ENCODE data around the gene GOLGA6B.
"Not testable (repeated sequence)": the region's sequence is repeated elsewhere in the genome, so short reads cannot be mapped to it uniquely, and the experiment has no call there.

GOLGA6B gene

GRCh38 chr15:72656014-72656413 lies 1.5 kb downstream of the GOLGA6B start:
- H3K4me3 ChIP-seq (ENCODE audit: insufficient read depth in 1 of 2, low read depth in 1 of 2, low read length in 2 of 2); H2AFZ ChIP-seq (ENCODE audit: low read depth, low read length); H3K36me3 ChIP-seq (ENCODE audit: control insufficient read depth in 1 of 2, insufficient read depth in 2 of 2, low read depth in 1 of 2, low read length in 2 of 2); H2BK120ac ChIP-seq (ENCODE audit: low read depth, low read length); H2BK12ac ChIP-seq (ENCODE audit: low read length in 2 of 2); H2AK5ac ChIP-seq (ENCODE audit: low read length, severe bottlenecking); H3K18ac ChIP-seq (ENCODE audit: low read depth in 1 of 2, low read length in 2 of 2); H3K79me1 ChIP-seq (replicated peaks; ENCODE audit: low read length, poor library complexity, severe bottlenecking); H3K23ac ChIP-seq (ENCODE audit: low read length in 2 of 2); H2BK15ac ChIP-seq (ENCODE audit: low read depth, poor library complexity, severe bottlenecking); H3K4ac ChIP-seq (ENCODE audit: low read depth in 1 of 2, low read length in 2 of 2); H3K4me1 ChIP-seq (ENCODE audit: control insufficient read depth, insufficient read depth, low read depth, low read length); H4K8ac ChIP-seq (ENCODE audit: low read length); H3K9ac ChIP-seq (ENCODE audit: low read length); H3K14ac ChIP-seq (ENCODE audit: low read length in 2 of 2); H3K4me2 ChIP-seq (ENCODE audit: low read length, poor library complexity, severe bottlenecking); H3K9me3 ChIP-seq (ENCODE audit: control insufficient read depth, low read length); H3K27ac ChIP-seq (ENCODE audit: low read length, poor library complexity, severe bottlenecking); DNase-seq; H2BK5ac ChIP-seq (ENCODE audit: low read depth, low read length, poor library complexity, severe bottlenecking); H4K91ac ChIP-seq (ENCODE audit: low read length); H3K27me3 ChIP-seq (ENCODE audit: control insufficient read depth in 1 of 2, insufficient read depth in 1 of 2, low read length in 2 of 2): not testable (repeated sequence)
- WGBS = no CpG with 5 or more reads among the region's 3 CpGs

GRCh38 chr15:72661081-72661480 lies 6.6 kb downstream of the GOLGA6B start:
- not testable (repeated sequence) for H3K9ac ChIP-seq (ENCODE audit: low read length); H3K4me1 ChIP-seq (ENCODE audit: control insufficient read depth, insufficient read depth, low read depth, low read length); H3K18ac ChIP-seq (ENCODE audit: low read depth in 1 of 2, low read length in 2 of 2); H2AFZ ChIP-seq (ENCODE audit: low read depth, low read length); H4K91ac ChIP-seq (ENCODE audit: low read length); H4K8ac ChIP-seq (ENCODE audit: low read length); H2BK120ac ChIP-seq (ENCODE audit: low read depth, low read length); H3K4me2 ChIP-seq (ENCODE audit: low read length, poor library complexity, severe bottlenecking); H3K4me3 ChIP-seq (ENCODE audit: insufficient read depth in 1 of 2, low read depth in 1 of 2, low read length in 2 of 2); H3K4ac ChIP-seq (ENCODE audit: low read depth in 1 of 2, low read length in 2 of 2); H2BK15ac ChIP-seq (ENCODE audit: low read depth, poor library complexity, severe bottlenecking); H3K14ac ChIP-seq (ENCODE audit: low read length in 2 of 2); H3K27ac ChIP-seq (ENCODE audit: low read length, poor library complexity, severe bottlenecking); H3K36me3 ChIP-seq (ENCODE audit: control insufficient read depth in 1 of 2, insufficient read depth in 2 of 2, low read depth in 1 of 2, low read length in 2 of 2); H3K27me3 ChIP-seq (ENCODE audit: control insufficient read depth in 1 of 2, insufficient read depth in 1 of 2, low read length in 2 of 2); DNase-seq; H3K9me3 ChIP-seq (ENCODE audit: control insufficient read depth, low read length); H2BK12ac ChIP-seq (ENCODE audit: low read length in 2 of 2); H3K23ac ChIP-seq (ENCODE audit: low read length in 2 of 2); H2BK5ac ChIP-seq (ENCODE audit: low read depth, low read length, poor library complexity, severe bottlenecking); H2AK5ac ChIP-seq (ENCODE audit: low read length, severe bottlenecking); H3K79me1 ChIP-seq (replicated peaks; ENCODE audit: low read length, poor library complexity, severe bottlenecking)
- WGBS = no CpG with 5 or more reads among the region's 10 CpGs

- not testable (repeated sequence) for H4K91ac ChIP-seq (ENCODE audit: low read length); H3K4me2 ChIP-seq (ENCODE audit: low read length, poor library complexity, severe bottlenecking); H3K9me3 ChIP-seq (ENCODE audit: control insufficient read depth, low read length); DNase-seq; H3K79me1 ChIP-seq (replicated peaks; ENCODE audit: low read length, poor library complexity, severe bottlenecking); H2BK120ac ChIP-seq (ENCODE audit: low read depth, low read length); H3K4me3 ChIP-seq (ENCODE audit: insufficient read depth in 1 of 2, low read depth in 1 of 2, low read length in 2 of 2); H4K8ac ChIP-seq (ENCODE audit: low read length); H2AFZ ChIP-seq (ENCODE audit: low read depth, low read length); H2BK5ac ChIP-seq (ENCODE audit: low read depth, low read length, poor library complexity, severe bottlenecking); H3K27ac ChIP-seq (ENCODE audit: low read length, poor library complexity, severe bottlenecking); H3K36me3 ChIP-seq (ENCODE audit: control insufficient read depth in 1 of 2, insufficient read depth in 2 of 2, low read depth in 1 of 2, low read length in 2 of 2); H3K23ac ChIP-seq (ENCODE audit: low read length in 2 of 2); H2BK12ac ChIP-seq (ENCODE audit: low read length in 2 of 2); H3K4ac ChIP-seq (ENCODE audit: low read depth in 1 of 2, low read length in 2 of 2); H2AK5ac ChIP-seq (ENCODE audit: low read length, severe bottlenecking); H3K4me1 ChIP-seq (ENCODE audit: control insufficient read depth, insufficient read depth, low read depth, low read length); H3K18ac ChIP-seq (ENCODE audit: low read depth in 1 of 2, low read length in 2 of 2); H3K14ac ChIP-seq (ENCODE audit: low read length in 2 of 2); H3K9ac ChIP-seq (ENCODE audit: low read length); H3K27me3 ChIP-seq (ENCODE audit: control insufficient read depth in 1 of 2, insufficient read depth in 1 of 2, low read length in 2 of 2); H2BK15ac ChIP-seq (ENCODE audit: low read depth, poor library complexity, severe bottlenecking)
- WGBS = 65% methylated on average over 2 of the region's 8 CpGs
Observed at GRCh38 chr15:72663931-72664330, 9.4 kb downstream of the GOLGA6B start.

DNA sequence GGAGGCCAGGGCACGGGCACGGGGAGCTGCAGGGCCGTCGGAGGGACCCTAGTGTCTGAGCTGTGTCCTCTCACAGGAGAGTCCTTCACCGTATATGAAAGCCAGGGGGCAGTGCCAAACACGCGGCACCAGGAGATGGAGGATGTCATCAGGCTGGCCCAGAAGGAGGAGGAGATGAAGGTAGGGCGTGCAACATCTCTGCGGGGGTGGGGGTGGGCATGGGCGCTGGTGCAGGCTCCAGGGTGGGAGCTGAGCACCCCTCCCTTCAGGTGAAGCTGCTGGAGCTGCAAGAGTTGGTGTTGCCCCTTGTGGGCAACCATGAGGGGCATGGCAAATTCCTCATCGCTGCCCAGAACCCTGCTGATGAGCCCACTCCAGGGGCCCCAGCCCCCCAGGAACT lies 11.2 kb downstream of the GOLGA6B start:
- H2AFZ ChIP-seq (ENCODE audit: low read depth, low read length); H2BK12ac ChIP-seq (ENCODE audit: low read length in 2 of 2); H3K9me3 ChIP-seq (ENCODE audit: control insufficient read depth, low read length); H2BK5ac ChIP-seq (ENCODE audit: low read depth, low read length, poor library complexity, severe bottlenecking); H3K36me3 ChIP-seq (ENCODE audit: control insufficient read depth in 1 of 2, insufficient read depth in 2 of 2, low read depth in 1 of 2, low read length in 2 of 2); H2BK120ac ChIP-seq (ENCODE audit: low read depth, low read length); H3K4me2 ChIP-seq (ENCODE audit: low read length, poor library complexity, severe bottlenecking); H3K14ac ChIP-seq (ENCODE audit: low read length in 2 of 2); H3K4ac ChIP-seq (ENCODE audit: low read depth in 1 of 2, low read length in 2 of 2); H3K79me1 ChIP-seq (replicated peaks; ENCODE audit: low read length, poor library complexity, severe bottlenecking); H3K4me3 ChIP-seq (ENCODE audit: insufficient read depth in 1 of 2, low read depth in 1 of 2, low read length in 2 of 2); H2AK5ac ChIP-seq (ENCODE audit: low read length, severe bottlenecking); H3K4me1 ChIP-seq (ENCODE audit: control insufficient read depth, insufficient read depth, low read depth, low read length); H3K9ac ChIP-seq (ENCODE audit: low read length); H3K27ac ChIP-seq (ENCODE audit: low read length, poor library complexity, severe bottlenecking); H3K23ac ChIP-seq (ENCODE audit: low read length in 2 of 2); H2BK15ac ChIP-seq (ENCODE audit: low read depth, poor library complexity, severe bottlenecking); H3K18ac ChIP-seq (ENCODE audit: low read depth in 1 of 2, low read length in 2 of 2); DNase-seq; H4K91ac ChIP-seq (ENCODE audit: low read length); H4K8ac ChIP-seq (ENCODE audit: low read length); H3K27me3 ChIP-seq (ENCODE audit: control insufficient read depth in 1 of 2, insufficient read depth in 1 of 2, low read length in 2 of 2): not testable (repeated sequence)
- WGBS = 79% methylated on average over 2 of the region's 11 CpGs
